GM19328 (cell line): Measurements from ENCODE around the gene HAND1.

ENCODE experiments used
- ATAC-seq: cut with Tn5 transposase; IDR thresholded peaks from one replicate; pipeline ENCODE4 v1.9.1; 2021; ENCODE audit warnings: mild to moderate bottlenecking, moderate library complexity; ENCODE audit not compliant: unreplicated experiment

HAND1 gene

DNA sequence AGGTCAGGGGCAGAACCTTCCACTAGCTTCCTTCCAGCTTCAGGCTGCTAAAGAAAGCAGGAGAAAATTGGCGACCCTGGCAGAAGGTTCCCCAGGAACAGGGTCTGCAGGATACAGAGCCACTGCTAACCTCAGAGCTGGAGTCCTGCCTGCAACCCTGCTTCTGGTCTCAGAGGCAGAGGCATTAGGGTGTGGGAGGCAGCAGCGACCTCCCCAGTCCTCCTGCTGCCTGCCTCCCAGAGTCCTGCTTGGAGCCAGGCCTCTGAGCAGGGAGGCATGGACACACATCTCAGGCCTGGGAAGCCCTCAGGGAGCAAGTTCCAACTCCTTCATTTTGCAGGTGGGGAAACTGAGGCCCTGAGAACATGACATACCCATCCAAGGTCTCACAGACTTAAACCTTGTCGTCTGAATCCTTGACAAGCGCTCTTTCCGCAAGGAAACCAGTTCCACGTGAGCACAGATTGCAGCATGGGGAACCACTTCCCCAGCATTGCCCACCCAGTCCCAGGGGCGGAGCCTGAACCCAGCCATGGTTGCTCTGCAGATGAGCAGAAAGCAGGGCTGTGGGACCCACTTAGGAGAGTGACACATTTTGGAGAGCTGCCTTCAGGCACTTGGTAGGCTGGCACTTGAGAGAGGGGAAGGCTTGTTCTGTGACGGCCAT lies 28.2 kb upstream of the HAND1 start:
- ATAC-seq: no peak

DNA sequence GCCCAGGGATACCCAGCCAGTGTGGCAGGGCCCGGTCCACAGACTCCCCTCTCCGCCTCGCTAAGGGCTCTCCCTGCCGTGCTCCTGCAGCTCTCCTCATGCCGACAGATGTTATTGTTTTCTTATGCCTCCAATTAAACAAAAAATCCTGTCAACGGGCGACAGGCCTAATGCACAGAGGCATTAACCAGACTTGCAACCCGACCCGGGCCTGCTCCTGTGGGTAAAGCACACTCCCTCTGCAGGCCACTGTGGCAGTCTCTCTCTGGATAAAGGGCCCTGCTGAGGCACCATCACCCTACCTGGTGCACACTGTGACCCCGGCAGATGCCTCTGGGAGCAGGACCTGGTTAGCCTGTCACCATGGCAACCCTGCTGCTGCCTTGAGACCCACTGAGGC lies 27.5 kb upstream of the HAND1 start:
- ATAC-seq: no peak

DNA sequence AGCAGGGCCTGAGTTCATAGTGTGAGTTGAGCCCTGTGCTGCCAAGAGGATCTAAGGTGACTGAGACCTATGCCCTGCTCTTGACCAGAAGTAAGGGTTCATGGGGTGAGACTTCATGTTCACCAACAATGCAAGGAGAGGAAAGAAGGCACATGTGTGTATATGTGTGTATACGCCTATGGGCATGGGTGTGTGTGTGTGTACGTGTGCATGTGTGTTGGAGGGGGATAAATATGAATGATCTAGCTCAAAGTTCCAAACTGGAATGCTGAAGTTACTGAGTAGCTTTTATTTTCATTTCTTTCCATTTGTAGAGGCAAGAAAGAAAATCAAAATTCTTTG lies 25.6 kb upstream of the HAND1 start:
- no peak for ATAC-seq

DNA sequence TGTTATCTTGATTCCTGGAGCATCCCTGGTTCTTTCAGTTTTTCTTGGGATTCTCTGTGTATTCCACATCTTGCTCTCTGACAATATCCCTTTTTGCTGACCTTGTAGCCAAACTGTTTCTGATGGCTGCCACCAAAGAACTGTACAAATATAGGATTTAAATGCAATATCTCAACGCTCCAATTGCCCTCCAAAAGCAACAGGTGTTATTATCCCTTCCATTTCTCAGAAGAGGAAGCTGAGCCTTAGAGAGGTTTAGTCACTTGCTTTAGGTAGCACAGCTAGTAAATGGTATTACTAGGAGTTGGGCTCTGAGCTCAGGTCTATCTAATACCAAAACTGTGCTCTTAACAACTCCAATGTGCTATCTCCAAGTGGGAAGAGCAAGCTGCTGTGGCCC lies 24.2 kb upstream of the HAND1 start:
- no peak for ATAC-seq

DNA sequence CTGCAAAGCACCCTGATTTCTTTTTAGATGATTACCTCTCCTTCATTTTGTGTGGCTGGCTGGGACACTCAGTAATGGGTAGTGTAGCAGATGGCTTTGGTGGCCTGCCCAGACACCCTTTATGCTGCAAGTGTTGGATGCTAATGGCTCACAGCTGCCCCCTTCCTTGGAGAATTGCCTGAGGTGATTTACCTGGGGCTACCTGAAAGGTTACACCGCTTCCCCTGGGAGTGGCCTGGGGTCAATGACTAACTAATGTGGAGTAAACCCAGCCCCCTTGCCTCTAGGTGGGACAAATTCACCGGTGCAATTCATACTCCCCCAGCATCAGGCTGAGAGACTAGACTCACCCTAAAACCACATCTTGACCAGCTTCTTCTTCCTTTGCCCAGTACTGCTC lies 23.5 kb upstream of the HAND1 start:
- ATAC-seq: no peak

DNA sequence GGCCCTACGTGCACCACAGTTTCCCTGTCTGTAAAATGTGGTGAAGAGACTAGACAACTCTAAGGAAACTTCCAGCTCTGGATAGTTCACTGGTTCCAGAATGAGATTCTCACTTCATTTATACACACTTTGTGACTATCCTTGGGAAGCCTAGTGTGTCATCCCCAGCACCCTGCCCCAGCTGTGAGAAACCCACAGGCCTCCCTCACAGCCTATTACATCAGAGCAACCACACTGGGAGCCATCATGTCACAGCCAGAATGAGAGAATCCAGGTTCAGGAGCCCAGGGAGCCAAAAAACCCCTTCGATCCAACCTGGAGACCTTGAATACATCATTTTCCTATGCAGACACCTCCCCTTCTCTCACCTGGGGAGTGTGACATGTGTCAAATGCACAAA lies 21.0 kb upstream of the HAND1 start:
- no peak for ATAC-seq

DNA sequence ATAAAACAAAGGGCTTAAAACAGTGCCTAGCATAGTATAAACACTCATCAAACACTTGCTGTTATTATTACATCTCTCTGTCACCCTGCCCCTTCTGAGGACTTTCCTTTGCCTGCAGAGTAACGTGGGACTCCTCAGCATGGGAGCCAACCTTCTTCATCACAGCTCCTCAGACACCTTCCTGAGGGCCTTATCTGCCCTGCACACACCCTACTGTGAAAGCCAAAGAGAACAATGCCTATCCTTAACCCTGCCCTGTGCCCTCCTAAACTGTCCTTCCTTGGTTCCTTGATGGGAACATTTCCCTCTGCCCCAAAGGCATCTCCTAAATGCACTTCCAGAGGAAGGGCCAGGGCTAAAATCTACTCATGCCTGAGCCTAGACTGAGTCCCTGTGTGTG lies 20.6 kb upstream of the HAND1 start:
- ATAC-seq: no peak

DNA sequence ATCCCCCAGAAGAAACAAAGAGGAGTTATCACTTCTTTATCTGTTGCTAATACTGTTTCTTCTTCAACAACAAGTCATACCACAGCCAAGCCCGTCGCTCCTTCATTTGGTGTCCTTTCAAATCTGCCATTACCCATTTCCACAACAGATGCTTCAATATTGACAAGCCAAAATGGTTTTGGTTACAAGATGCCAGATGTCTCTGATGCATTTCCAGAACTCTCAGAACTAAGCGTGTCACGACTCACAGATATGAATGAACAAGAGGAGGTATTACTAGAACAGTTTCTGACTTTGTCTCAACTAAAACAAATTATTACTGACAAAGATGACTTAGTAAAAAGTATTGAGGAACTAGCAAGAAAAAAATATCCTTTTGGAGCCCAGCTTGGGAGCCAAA lies 16.0 kb upstream of the HAND1 start:
- ATAC-seq: no peak

DNA sequence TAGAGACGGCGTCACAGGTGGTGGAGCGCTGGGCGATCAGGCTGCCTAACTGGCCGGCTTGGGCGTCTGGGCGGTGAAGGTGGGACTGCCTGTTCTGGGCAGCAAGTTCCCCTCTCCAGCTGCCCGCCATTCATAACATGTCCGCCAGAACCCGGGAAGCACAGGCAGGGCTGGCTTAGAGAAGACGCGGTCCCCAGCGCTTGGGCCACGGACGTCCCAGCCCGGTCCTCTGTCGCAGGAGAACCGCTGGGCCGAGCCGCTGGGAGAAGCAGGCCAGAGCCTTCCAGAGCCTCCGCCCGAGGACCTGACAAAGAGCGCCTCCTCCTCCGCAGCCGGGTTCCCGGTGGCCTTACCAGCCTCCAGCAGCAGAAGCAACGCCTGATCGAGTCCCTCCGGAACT lies 15.2 kb upstream of the HAND1 start:
- no peak for ATAC-seq

DNA sequence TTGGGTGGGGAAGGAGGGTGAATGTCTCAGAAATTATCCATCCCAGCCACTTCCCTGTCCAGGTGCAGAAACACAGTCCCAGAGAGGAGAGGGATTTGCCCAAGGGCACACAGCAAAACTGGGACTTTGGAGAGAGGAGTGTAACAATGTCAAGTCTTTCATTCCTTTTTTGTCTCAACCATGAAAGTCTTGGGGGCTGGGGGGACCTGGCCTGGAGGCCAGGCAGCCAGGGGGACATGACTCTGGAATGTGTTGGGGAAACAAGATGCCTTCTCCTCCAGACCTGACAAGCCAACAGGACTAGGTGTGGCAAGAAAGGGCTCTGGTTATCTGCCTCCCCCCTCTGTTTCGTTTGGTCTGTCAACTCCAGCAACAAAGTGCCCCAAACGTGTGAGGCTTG lies 13.9 kb upstream of the HAND1 start:
- ATAC-seq: no peak

DNA sequence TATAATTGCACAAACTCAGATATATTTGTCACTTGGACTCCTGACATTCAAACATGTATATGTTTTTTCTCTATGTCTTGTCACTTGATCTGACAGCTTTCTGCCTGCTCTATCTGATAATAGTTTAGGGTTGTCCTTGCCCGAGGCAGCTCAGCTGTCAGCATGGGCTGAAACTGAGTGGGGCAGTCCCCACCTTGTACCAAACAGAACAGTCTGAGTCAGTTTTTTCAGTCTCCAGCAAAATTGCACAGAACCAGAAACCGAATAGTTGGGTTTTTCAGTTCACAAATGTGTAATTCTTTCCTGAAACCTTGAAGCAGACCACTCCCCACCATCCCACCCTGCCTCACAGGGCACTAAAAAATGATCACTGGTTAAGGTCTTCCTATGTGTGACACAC lies 9.5 kb upstream of the HAND1 start:
- ATAC-seq: peak; percentile 95

DNA sequence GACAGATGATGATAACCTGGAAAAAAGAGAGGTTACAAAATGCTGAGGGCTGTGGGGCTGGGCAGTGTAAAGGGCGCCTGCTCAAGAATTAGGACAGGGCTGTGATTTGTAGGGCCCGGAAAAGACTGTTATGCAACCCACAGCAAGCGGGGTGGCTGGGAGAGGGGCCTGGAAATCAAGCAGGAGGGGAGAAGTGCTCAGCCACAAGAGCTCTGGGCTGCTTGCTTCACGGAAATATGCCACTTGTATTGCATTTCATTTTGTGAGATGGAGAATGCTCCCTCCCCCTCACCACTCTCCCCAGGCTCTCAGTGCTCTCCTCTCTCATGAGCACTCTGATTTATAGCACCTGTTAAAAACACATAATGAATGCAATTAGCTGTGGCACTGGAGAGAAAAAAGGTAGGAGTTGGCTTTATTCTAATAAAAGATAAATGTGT lies 8.4 kb upstream of the HAND1 start:
- ATAC-seq: no peak

DNA sequence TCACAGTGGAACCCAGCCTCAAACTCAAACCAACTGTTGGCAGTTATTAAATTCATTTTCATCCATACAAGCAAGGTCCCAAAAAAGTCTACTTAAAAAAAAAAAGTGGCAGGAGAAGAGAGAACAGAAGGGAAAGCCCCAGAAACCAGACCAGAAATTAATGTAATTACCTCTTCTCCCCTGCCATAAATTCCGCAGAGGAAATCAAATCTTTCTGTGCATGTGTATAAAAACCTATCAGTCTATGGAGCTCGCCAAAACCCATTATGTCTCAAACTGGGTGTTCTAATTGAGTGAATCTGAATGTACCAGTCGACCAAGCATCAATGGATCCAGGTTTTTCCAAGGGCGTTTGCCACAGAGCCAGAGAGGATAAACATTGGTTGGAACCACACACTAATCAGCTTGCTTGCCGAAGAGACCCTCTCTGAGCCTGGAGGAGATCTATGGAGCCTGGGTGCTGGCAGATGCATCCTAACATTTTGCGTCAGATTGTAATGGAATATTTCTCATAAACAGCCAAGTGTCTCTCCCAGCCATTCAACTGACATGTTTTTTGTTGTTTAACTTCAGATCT lies 7.9 kb upstream of the HAND1 start:
- ATAC-seq: no peak

DNA sequence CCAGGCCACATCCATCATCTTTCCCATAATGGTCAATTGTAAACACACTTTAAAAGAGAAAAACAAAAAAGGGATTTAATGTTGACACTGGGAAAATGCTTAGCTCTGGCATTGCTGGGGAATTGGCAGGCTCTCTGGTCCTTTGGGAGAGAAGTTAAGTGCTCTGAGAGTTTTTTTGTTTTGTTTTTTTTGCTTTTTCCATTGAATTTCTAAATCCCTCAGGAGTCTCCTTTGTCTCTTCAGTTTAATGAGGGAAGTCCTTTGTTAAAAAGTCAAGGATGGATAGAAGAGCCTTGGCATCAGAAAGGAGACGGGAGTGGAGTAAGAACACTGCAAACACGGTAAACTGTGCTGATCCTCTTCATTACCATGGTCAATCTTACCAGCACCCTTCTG lies 7.1 kb upstream of the HAND1 start:
- no peak for ATAC-seq

DNA sequence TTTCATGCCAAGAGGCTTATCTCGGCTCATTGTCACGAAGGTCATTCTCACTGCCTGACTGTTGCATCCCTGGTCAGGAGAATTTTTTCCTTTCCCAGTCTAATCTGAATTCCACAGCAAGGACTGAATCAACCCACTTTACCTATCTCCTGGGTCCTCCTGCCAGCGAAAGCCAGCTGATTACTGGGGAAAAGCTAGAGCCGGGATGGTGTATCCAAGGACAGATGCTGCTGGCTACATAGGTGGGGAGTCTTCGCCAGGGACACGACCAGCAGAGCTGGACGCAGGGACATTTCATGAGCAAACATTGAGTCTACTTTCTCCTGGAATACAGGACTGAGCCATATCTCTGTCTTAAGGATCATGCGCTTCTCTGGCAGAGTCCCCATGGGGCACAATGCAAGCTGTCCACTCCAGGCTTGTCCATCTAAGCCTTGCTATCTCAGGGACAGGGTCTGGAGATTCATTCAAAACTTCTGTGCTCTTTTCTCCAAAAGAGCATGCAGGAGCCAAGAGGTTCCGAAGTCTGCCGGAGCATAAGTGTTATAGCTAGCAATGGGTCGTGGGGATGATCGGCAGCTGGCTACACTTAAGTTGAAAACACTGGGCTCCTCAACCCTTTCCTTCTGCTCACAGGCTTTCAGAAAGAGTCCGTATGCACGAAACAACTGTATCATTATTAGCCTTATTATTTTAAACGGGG lies 6.5 kb upstream of the HAND1 start:
- ATAC-seq: no peak

DNA sequence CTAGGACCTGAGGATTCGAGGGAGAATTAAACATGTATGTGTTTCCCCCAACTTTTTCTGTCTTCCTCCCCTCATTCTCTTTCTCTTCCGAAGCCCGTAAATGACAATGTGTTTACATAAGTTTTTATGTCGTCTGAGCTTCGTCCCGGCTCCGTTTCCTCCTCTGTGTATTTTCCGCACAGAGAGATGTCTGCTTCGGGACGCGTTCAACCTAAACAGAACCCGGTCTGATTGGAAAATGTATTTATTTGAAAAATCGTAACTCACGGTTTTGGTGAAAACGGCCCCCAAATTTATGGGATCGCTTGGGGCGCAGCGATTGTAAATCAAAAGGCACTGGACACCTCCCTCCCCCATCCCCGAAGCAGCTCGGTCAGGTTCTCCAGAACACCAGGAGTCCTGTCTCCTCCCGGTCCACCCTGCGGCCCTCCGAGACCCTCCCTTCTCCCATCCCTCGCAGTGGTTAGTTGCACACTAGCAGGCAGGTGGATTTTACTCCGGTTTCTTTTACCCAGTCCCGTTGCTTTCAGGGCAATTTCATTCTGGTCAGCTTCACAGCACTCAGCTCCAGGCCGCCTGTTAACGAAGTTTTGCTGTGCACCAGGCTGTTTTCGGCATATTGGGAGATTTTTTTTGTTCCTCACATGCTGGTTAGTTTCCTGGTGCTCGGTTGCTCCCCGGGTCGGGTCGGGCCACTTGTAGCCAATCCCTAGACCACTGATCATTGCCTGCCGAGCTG lies 5.8 kb upstream of the HAND1 start:
- ATAC-seq: no peak

DNA sequence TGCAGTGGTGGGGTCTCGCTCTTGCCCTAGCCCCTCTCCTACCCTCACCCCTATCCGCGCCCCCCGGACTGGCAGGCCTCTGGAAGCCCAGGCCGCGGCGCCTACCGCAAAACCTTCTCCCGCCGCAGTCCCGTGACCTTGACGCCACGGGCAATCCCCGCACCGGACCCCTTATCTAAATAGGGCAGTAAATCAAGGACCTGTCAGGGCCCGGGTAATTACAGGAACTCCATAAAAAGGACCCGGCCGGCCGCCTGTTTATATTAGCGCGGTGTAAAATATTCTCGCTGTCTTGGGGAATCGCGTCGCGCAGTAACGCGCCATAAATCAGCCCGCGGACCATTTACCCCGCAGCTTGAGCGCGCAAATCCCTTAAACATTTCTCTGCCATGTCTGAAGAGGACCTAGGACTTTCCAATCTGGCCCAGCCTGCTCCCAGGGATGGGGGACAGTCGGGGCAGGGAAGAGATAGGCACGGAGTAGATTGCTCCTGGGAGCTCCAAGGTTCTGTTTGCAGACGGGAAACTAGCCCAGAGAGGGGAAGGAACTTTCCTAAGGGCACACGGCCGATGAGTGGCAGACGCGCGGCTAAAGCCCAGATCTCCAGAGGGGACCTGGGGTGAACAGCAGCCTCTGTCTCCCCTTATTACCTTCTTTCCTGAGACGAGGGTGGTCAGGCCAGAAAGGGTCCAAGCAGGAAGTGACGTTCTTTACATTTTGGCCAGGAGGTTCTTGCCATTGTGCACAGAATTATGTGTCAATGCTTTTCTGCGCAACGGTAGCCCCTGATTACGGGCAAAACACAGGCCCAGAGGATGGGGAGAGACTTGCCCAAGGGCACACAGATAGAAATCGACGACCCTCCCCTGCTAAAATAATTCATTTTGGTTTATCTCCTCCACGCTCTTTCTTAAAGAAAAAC lies 4.8 kb upstream of the HAND1 start:
- no peak for ATAC-seq

DNA sequence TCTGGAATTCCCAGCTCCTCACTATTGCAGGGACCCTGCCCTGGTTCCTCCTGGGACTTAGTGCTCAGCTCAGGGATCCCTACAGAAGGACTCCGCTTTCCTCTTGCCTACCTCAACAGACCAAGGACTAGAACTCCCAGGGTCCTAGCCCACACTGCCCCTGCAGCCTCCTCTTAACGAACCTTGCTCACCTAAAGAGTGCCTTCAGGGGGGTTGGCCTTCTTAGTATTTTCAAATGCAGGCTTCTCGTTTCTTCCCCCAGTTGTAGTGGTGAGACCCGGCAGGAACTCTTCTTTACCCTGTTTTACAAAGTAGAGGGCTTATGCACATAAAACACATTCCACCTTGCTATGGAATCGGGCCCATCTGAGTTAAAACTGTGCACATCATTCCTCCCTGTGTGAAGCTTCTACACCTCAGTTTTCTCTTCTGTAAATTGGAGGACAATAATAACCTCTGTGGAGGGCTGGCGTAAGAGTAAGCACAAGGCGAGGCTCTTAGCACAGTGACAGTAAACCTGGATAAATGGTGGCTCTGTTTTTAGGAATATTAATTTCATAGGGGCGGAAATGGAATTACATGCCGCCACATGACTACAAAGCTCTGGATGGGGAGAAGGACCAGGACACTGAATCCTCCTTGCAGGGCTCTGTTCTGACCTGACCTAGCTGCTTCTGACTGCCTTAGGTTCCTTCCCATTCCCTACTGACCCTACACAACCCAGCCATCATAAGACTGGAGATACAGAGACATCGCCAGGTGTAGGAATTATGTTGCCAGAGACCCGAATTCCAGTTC lies 3.8 kb upstream of the HAND1 start:
- no peak for ATAC-seq

DNA sequence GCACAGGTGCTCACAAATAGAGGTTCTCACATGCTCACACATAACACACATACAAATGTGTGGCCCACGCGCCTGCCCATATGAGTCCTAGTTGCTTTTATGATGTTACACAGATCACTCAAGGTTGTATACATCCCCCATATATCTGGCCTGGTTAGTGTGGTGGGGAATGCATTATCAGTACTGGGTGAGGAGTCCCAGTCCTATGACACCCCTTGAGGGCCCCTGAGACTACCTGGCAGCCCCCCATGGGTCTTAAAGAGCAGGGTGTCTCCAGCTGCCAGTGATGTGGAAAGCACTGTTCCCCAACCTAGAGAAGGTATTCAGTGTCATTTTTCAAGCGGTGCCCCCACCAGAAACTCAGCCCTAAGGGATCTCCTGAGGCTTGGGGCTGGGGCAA lies 2.8 kb upstream of the HAND1 start:
- ATAC-seq: no peak
